Measurements from ENCODE around the gene TMEM14A.

- no peak for TF ChIP-seq CTCF (IDR thresholded peaks at IDR 0.05)
- TF ChIP-seq POLR2AphosphoS5 (IDR thresholded peaks at IDR 0.05; ENCODE audit: low read depth, low read length), result no peak
- TF ChIP-seq REST (IDR thresholded peaks at IDR 0.05; ENCODE audit: insufficient read depth in 1 of 2, low read depth in 2 of 2, low read length in 1 of 2), result no peak
- no peak for TF ChIP-seq TCF7L2 (IDR thresholded peaks at IDR 0.05; ENCODE audit: low read depth, low read length)
- no peak for TF ChIP-seq SIN3A (IDR thresholded peaks at IDR 0.05; ENCODE audit: borderline replicate concordance, insufficient read depth, low read depth, low read length)
Measured at GRCh38 chr6:52706001-52706400, 35.1 kb downstream of the TMEM14A start.
